SU-DHL-6 (cell line): ENCODE results near the gene KIF18B.

Source experiments
- CTCF ChIP-seq: fragments of 200-600 bp; sonication (generic); IDR thresholded peaks from one replicate; pipeline ENCODE4 v1.5.1; 2017; ENCODE audit warnings: antibody characterized with exemption, mild to moderate bottlenecking, low read length, moderate library complexity; ENCODE audit not compliant: insufficient read depth, poor library complexity, severe bottlenecking
- EZH2phosphoT487 ChIP-seq: fragments of 200-600 bp; sonication (generic), shearing (Covaris generic); conservative IDR thresholded peaks from 2 replicates; pipeline ENCODE4 v1.6.1; 2018; ENCODE audit warnings: mild to moderate bottlenecking, antibody characterized with exemption, low read length, moderate library complexity, mixed read lengths

- TF ChIP-seq CTCF, result no peak
- no peak for TF ChIP-seq EZH2phosphoT487
Measured at GRCh38 chr17:44933824-44934744, 13.5 kb downstream of the KIF18B start.
